ENCODE measurements around the gene NFX1. TPM values are rescaled to one million over a fixed set of nuclear protein-coding genes. Genes with fewer than 3 reads are reported as not detected.
"Not testable (repeated sequence)": the region's sequence is repeated elsewhere in the genome, so short reads cannot be mapped to it uniquely, and the experiment has no call there.

The NFX1 gene
- polyA plus RNA-seq, 1 donor (not counting 4 experiments of a cell fraction or from before 2014, with no cell fraction given): 28.1 TPM

GRCh38 chr9:33399047-33399446 is 108.7 kb downstream of the NFX1 start:
- FAIRE-seq; H3K9me1 ChIP-seq (ENCODE audit: control insufficient read depth, extremely low read depth, insufficient read depth, low read length); H3K4me2 ChIP-seq (ENCODE audit: control insufficient read depth, extremely low read depth, insufficient read depth, low read depth, low read length); H3K9me3 ChIP-seq (ENCODE audit: control insufficient read depth, low read depth, low read length); H3K27ac ChIP-seq (ENCODE audit: control insufficient read depth, insufficient read depth, low read length); H3K4me3 ChIP-seq (ENCODE audit: control insufficient read depth in 2 of 3, extremely low read depth in 1 of 3, insufficient read depth in 2 of 3, low read depth in 1 of 3, low read length in 3 of 3); H3K79me2 ChIP-seq (ENCODE audit: control insufficient read depth, insufficient read depth, low read length); H3K4me1 ChIP-seq (ENCODE audit: control insufficient read depth, extremely low read depth, insufficient read depth, low read length); H4K20me1 ChIP-seq (ENCODE audit: control insufficient read depth, extremely low read depth, insufficient read depth, low read length); H2AFZ ChIP-seq (ENCODE audit: control insufficient read depth, low read length); DNase-seq (ENCODE audit: low read depth, low spot score); H3K9ac ChIP-seq (ENCODE audit: control insufficient read depth, extremely low read depth, insufficient read depth, low read length); H3K27me3 ChIP-seq (ENCODE audit: control insufficient read depth, extremely low read depth, insufficient read depth, low read length); dilution Hi-C loops (cut with MboI; ENCODE audit: extremely low pct_ligation_motif_present, low sequenced_read_pairs); H3K36me3 ChIP-seq (ENCODE audit: control insufficient read depth in 2 of 2, extremely low read depth in 1 of 2, insufficient read depth in 2 of 2, low read length in 2 of 2): not testable (repeated sequence)

- H3K4me2 ChIP-seq (ENCODE audit: control insufficient read depth, extremely low read depth, insufficient read depth, low read depth, low read length); H3K4me3 ChIP-seq (ENCODE audit: control insufficient read depth in 2 of 3, extremely low read depth in 1 of 3, insufficient read depth in 2 of 3, low read depth in 1 of 3, low read length in 3 of 3); DNase-seq (ENCODE audit: low read depth, low spot score); H3K4me1 ChIP-seq (ENCODE audit: control insufficient read depth, extremely low read depth, insufficient read depth, low read length); FAIRE-seq; H3K79me2 ChIP-seq (ENCODE audit: control insufficient read depth, insufficient read depth, low read length); H3K9ac ChIP-seq (ENCODE audit: control insufficient read depth, extremely low read depth, insufficient read depth, low read length); H3K27me3 ChIP-seq (ENCODE audit: control insufficient read depth, extremely low read depth, insufficient read depth, low read length); H4K20me1 ChIP-seq (ENCODE audit: control insufficient read depth, extremely low read depth, insufficient read depth, low read length); dilution Hi-C loops (cut with MboI; ENCODE audit: extremely low pct_ligation_motif_present, low sequenced_read_pairs); H3K27ac ChIP-seq (ENCODE audit: control insufficient read depth, insufficient read depth, low read length); H3K36me3 ChIP-seq (ENCODE audit: control insufficient read depth in 2 of 2, extremely low read depth in 1 of 2, insufficient read depth in 2 of 2, low read length in 2 of 2); H3K9me3 ChIP-seq (ENCODE audit: control insufficient read depth, low read depth, low read length); H2AFZ ChIP-seq (ENCODE audit: control insufficient read depth, low read length); H3K9me1 ChIP-seq (ENCODE audit: control insufficient read depth, extremely low read depth, insufficient read depth, low read length): not testable (repeated sequence)
Measured at GRCh38 chr9:33401809-33402208, 111.5 kb downstream of the NFX1 start.

GRCh38 chr9:33402371-33402770 is 112.1 kb downstream of the NFX1 start, which contains the start of gene AQP7:
Gene AQP7 (minus strand): TSS chr9:33402568. CDS start chr9:33401262, 1,306 bp downstream.
- H3K27me3 ChIP-seq (ENCODE audit: control insufficient read depth, extremely low read depth, insufficient read depth, low read length); dilution Hi-C loops (cut with MboI; ENCODE audit: extremely low pct_ligation_motif_present, low sequenced_read_pairs); FAIRE-seq; H4K20me1 ChIP-seq (ENCODE audit: control insufficient read depth, extremely low read depth, insufficient read depth, low read length); H3K9ac ChIP-seq (ENCODE audit: control insufficient read depth, extremely low read depth, insufficient read depth, low read length); H3K79me2 ChIP-seq (ENCODE audit: control insufficient read depth, insufficient read depth, low read length); H3K4me2 ChIP-seq (ENCODE audit: control insufficient read depth, extremely low read depth, insufficient read depth, low read depth, low read length); H3K9me3 ChIP-seq (ENCODE audit: control insufficient read depth, low read depth, low read length); H3K9me1 ChIP-seq (ENCODE audit: control insufficient read depth, extremely low read depth, insufficient read depth, low read length); H3K36me3 ChIP-seq (ENCODE audit: control insufficient read depth in 2 of 2, extremely low read depth in 1 of 2, insufficient read depth in 2 of 2, low read length in 2 of 2); H3K4me1 ChIP-seq (ENCODE audit: control insufficient read depth, extremely low read depth, insufficient read depth, low read length); DNase-seq (ENCODE audit: low read depth, low spot score); H3K4me3 ChIP-seq (ENCODE audit: control insufficient read depth in 2 of 3, extremely low read depth in 1 of 3, insufficient read depth in 2 of 3, low read depth in 1 of 3, low read length in 3 of 3); H3K27ac ChIP-seq (ENCODE audit: control insufficient read depth, insufficient read depth, low read length): not testable (repeated sequence)
- peak within 1 kb of the TSS; percentile 44 for H2AFZ ChIP-seq (ENCODE audit: control insufficient read depth, low read length)

Data from keratinocyte (primary cell).